MM.1S (cell line): ENCODE data around the gene PLXNA2.

Experiments used
- DNase-seq: peaks from one replicate; pipeline ENCODE4 v3.0.0-alpha.2; 2015
- H2AFZ ChIP-seq: fragments of 300-600 bp; sonication (generic); 2 replicates; pipeline ENCODE4 v1.6.0; 2016; ENCODE audit warnings: antibody characterized with exemption, low read length
- H3F3A ChIP-seq: fragments of 300-600 bp; sonication (generic); 2 replicates; pipeline ENCODE4 v1.6.1; 2016; ENCODE audit warnings: mild to moderate bottlenecking, antibody characterized with exemption, low read length, moderate library complexity, mixed read lengths; ENCODE audit not compliant: insufficient read depth
- H3K27ac ChIP-seq: fragments of 300-600 bp; sonication (generic); 2 replicates; pipeline ENCODE4 v1.5.1; 2016; ENCODE audit warnings: mild to moderate bottlenecking, low read length
- H3K27me3 ChIP-seq: fragments of 300-600 bp; sonication (generic); replicated peaks from 2 replicates; pipeline ENCODE4 v1.6.0; 2016; ENCODE audit warnings: low read length; ENCODE audit not compliant: insufficient read depth
- H3K36me3 ChIP-seq: fragments of 300-600 bp; sonication (generic); replicated peaks from 2 replicates; pipeline ENCODE4 v1.6.1; 2016; ENCODE audit warnings: mild to moderate bottlenecking, low read length, mixed read lengths; ENCODE audit not compliant: insufficient read depth
- H3K4me1 ChIP-seq: fragments of 300-600 bp; sonication (generic); 2 replicates; pipeline ENCODE4 v1.6.1; 2016; ENCODE audit warnings: low read length, mixed read lengths
- H3K4me2 ChIP-seq: fragments of 300-600 bp; sonication (generic); 2 replicates; pipeline ENCODE4 v1.6.0; 2016; ENCODE audit warnings: low read depth, low read length
- H3K4me3 ChIP-seq: fragments of 300-600 bp; sonication (generic); 2 replicates; pipeline ENCODE4 v1.5.1; 2016; ENCODE audit warnings: low read length, mixed read lengths
- H3K79me2 ChIP-seq: fragments of 300-600 bp; sonication (generic); 2 replicates; pipeline ENCODE4 v1.6.1; 2016; ENCODE audit warnings: mixed run types, low read length, mixed read lengths
- H3K9ac ChIP-seq: fragments of 300-600 bp; sonication (generic); 2 replicates; pipeline ENCODE4 v1.6.1; 2016; ENCODE audit warnings: low read length, mixed read lengths
- H3K9me2 ChIP-seq: fragments of 300-600 bp; sonication (generic); replicated peaks from 2 replicates; pipeline ENCODE4 v1.6.1; 2016; ENCODE audit warnings: mild to moderate bottlenecking, low read length, mixed read lengths; ENCODE audit not compliant: insufficient read depth
- H3K9me3 ChIP-seq: fragments of 300-600 bp; sonication (generic); replicated peaks from 2 replicates; pipeline ENCODE4 v1.6.1; 2016; ENCODE audit warnings: mild to moderate bottlenecking, low read length, mixed read lengths; ENCODE audit not compliant: insufficient read depth
- H4K20me1 ChIP-seq: fragments of 300-600 bp; sonication (generic); 2 replicates; pipeline ENCODE4 v1.6.1; 2016; ENCODE audit warnings: mild to moderate bottlenecking, low read length, moderate library complexity, mixed read lengths; ENCODE audit not compliant: insufficient read depth
- EZH2 ChIP-seq: fragments of 300-600 bp; sonication (generic); optimal IDR thresholded peaks from 2 replicates; pipeline ENCODE3; 2017; ENCODE audit warnings: low read depth, mild to moderate bottlenecking, antibody characterized with exemption, low read length, mixed read lengths
- EZH2phosphoT487 ChIP-seq: fragments of 300-600 bp; sonication (generic); IDR thresholded peaks from 2 replicates; pipeline ENCODE4 v1.6.1; 2018; ENCODE audit warnings: antibody characterized with exemption, low read length
- TF ChIP-seq, protein P1 (sequence below): fragments of 300-600 bp; sonication (generic); IDR thresholded peaks from 2 replicates; pipeline ENCODE4 v1.5.1; 2016; ENCODE audit warnings: antibody characterized with exemption, low read length, mixed read lengths

PLXNA2 gene

DNA sequence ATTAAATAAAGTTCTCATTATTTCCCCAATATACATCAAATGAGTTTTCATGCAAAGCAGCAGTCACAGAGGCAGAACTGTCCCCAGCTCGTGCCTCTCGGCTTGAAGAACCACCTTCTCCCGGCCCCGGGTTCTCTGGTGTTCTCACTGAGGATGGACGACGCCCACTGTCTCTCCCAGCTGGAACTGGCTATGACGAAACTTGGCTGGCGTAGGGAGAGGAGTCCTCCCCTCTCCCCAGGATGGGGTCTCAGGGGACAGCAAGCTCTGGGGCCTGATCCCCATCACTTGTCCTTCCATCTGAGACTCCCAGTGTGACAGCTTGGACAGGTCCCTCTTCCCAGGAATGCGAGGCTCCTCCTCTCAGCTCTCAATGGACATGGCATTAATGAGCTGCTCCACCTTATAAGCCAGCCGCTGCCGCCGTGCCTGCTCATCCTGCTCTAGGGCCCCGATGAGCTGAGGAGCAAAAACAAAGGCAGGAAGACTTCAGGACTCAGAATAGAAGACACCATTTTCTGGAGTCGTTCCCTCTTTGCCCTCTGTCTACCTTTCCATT, 217.2 kb downstream of the PLXNA2 start:
- no peaks in the 10 kb centered on the region for H3K9me2 ChIP-seq
- H4K20me1 ChIP-seq, result no peaks in the 10 kb centered on the region
- no peaks in the 10 kb centered on the region for H3K4me1 ChIP-seq
- no peaks in the 10 kb centered on the region for H3K27me3 ChIP-seq
- H2AFZ ChIP-seq, result no peak overlapping the region
- H3K36me3 ChIP-seq, result no peaks in the 10 kb centered on the region
- no peak overlapping the region for H3K9ac ChIP-seq
- H3K9me3 ChIP-seq, result no peaks in the 10 kb centered on the region
- no peaks in the 10 kb centered on the region for H3K79me2 ChIP-seq
- no peak for DNase-seq
- TF ChIP-seq EZH2phosphoT487, result no peak
- TF ChIP-seq, protein P1, sequence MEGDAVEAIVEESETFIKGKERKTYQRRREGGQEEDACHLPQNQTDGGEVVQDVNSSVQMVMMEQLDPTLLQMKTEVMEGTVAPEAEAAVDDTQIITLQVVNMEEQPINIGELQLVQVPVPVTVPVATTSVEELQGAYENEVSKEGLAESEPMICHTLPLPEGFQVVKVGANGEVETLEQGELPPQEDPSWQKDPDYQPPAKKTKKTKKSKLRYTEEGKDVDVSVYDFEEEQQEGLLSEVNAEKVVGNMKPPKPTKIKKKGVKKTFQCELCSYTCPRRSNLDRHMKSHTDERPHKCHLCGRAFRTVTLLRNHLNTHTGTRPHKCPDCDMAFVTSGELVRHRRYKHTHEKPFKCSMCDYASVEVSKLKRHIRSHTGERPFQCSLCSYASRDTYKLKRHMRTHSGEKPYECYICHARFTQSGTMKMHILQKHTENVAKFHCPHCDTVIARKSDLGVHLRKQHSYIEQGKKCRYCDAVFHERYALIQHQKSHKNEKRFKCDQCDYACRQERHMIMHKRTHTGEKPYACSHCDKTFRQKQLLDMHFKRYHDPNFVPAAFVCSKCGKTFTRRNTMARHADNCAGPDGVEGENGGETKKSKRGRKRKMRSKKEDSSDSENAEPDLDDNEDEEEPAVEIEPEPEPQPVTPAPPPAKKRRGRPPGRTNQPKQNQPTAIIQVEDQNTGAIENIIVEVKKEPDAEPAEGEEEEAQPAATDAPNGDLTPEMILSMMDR, result no peak
- TF ChIP-seq EZH2, result no peak
- H3F3A ChIP-seq, result no peaks in the 10 kb centered on the region
- H3K4me2 ChIP-seq, result no peak overlapping the region
- H3K27ac ChIP-seq, result no peak overlapping the region
- no peak overlapping the region for H3K4me3 ChIP-seq

- no peak overlapping the region for H3K9ac ChIP-seq
- H2AFZ ChIP-seq, result no peak overlapping the region
- no peak for DNase-seq
- no peak overlapping the region for H3K4me3 ChIP-seq
- no peaks in the 10 kb centered on the region for H3K9me2 ChIP-seq
- H3K9me3 ChIP-seq, result no peaks in the 10 kb centered on the region
- no peaks in the 10 kb centered on the region for H3F3A ChIP-seq
- no peaks in the 10 kb centered on the region for H4K20me1 ChIP-seq
- no peaks in the 10 kb centered on the region for H3K4me1 ChIP-seq
- H3K27ac ChIP-seq, result no peak overlapping the region
- H3K36me3 ChIP-seq, result no peaks in the 10 kb centered on the region
- TF ChIP-seq, protein P1, result no peak
- TF ChIP-seq EZH2 (no peak), EZH2phosphoT487 (no peak)
- H3K27me3 ChIP-seq, result no peaks in the 10 kb centered on the region
- no peaks in the 10 kb centered on the region for H3K79me2 ChIP-seq
- H3K4me2 ChIP-seq, result no peak overlapping the region
Measured at GRCh38 chr1:208025031-208025430, 219.2 kb downstream of the PLXNA2 start.

DNA sequence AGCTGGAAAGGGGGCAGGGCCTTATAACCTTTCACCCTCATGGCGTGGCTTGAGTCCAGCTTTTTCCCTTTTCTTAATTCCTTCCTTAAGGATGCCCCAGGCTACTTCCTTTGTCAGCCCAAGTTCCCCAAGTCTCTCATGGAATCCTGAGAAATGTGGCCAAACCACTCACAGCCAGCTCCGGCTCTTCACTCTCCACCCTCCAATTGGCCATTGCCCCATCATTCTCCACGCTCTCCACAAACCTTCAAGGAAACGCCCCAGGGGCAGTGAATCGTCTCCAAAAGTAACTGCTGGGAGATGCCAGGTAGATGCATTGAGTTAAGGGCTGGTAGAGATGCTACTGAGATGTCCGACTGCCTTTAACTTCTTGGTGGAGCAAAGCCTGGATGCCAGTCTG, 219.8 kb downstream of the PLXNA2 start:
- DNase-seq, result no peak
- Histone ChIP-seq H4K20me1 (no peaks in the 10 kb centered on the region), H3K9me2 (no peaks in the 10 kb centered on the region), H3F3A (no peaks in the 10 kb centered on the region), H2AFZ (no peak overlapping the region), H3K27ac (no peak overlapping the region), H3K9ac (no peak overlapping the region), H3K4me2 (no peak overlapping the region), H3K9me3 (no peaks in the 10 kb centered on the region), H3K36me3 (no peaks in the 10 kb centered on the region), H3K4me3 (no peak overlapping the region), H3K27me3 (no peaks in the 10 kb centered on the region), H3K79me2 (no peaks in the 10 kb centered on the region), H3K4me1 (no peaks in the 10 kb centered on the region)
- no peak for TF ChIP-seq EZH2phosphoT487
- TF ChIP-seq, protein P1, result no peak
- no peak for TF ChIP-seq EZH2
